ENCODE results near the gene ALDH4A1.
"Not testable (repeated sequence)": the region's sequence is repeated elsewhere in the genome, so short reads cannot be mapped to it uniquely, and the experiment has no call there.

The ALDH4A1 gene

GRCh38 chr1:18901952-18902522 lies 318 bp downstream of the ALDH4A1 start:
- in situ Hi-C loops (cut with MboI; ENCODE audit: low sequenced_read_pairs): loop anchor here (10.0 kb wide), 1 partner anchor 183 kb away; no protein-coding TSS in a partner anchor

DNA sequence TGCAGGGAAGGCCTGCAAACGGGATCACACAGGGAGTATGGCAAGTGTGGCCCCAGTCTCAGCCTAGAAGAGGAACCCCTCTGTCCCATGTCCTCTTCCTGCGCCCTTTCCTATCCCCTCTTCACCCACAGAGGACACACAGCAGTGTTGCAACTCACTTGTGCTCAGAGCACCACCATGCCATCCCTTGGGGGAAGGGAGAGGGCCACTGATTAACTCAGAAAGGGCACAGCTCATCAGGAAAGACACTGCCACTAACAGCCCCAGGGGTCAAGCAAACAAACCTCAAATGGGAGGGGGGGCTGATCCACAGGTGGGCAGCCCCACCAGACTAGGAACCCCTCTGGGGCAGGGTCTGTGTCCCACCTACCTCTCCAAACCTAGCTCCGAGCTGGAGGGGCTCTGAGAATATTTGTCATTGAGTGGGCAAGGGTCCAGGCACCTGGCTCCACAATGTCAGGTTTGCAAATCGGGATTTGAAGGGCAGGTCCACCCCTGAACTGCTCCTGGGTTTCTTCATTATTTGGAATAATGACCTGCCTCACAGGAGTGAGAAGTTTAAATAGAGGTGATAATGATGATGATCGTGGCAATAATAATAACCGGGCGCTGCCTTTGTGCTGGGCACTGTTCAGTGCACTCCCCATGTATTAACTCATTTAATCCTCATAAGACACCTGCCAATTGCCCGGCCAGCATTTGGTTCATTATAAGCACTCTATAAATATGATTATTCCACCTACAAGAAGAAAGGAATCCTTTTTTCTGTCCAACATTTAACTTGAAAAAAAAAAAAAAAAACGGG lies 1.0 kb downstream of the ALDH4A1 start:
- in situ Hi-C loops (cut with MboI; ENCODE audit: low sequenced_read_pairs): loop anchor here (10.0 kb wide), 1 partner anchor 183 kb away; no protein-coding TSS in a partner anchor

DNA sequence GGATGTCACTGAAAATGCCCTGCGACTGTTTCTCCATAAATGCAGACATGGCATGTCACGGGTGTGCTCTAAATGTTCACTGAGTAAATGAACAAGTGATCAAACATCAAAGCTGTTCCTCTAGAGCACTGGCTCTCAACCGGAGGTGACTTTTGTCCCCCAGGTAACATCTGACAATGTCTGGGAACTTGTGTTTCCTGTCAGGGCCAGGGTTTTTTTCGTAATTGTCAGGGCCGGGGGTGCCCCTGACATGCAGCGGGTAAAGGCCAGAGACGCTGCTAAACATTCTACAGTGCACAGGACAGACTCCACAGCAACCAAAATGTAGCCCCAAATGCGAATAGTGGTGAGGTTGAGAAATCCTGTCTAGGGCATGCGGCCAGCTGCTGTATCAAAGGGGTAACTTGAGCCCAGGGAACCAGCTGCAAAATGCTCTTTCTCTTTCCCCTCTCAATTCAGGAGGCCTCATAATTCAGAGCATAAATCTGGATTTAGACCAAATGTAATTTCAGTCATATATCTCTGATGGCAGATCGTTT lies 2.0 kb downstream of the ALDH4A1 start:
- in situ Hi-C loops (cut with MboI; ENCODE audit: low sequenced_read_pairs): loop anchor here (10.0 kb wide), 1 partner anchor 184 kb away; no protein-coding TSS in a partner anchor

DNA sequence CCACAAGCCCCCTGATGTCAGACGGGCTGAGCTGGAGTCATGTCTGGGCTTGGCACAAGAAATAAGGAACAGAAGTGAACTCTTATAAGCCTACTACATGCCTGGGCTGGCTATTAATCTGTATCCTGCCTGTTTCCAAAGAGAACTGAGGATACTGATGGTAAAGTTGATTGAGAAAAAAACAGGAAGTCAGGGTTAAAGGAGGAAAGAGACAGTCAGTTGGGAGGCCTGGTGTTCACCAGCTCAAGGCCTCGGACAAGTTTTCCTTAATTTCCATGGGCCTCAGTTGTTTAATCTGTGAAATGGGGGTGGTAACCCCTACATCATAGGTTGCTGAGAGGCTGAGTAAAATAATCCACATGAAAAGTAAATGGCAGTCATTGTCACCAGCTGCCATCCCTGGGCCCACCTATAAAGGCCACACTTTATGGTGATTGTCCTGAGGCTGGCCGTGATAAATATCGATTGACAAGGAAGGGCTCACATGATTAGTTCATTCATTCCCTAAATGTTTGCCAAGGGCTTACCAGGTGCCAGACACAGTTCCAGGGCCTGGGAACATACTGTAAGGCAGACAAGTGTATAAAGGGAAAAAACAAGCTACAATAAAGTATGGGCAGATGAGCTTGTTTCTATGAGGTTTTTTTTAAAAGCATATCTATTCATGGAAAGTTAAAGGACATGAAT lies 2.8 kb downstream of the ALDH4A1 start:
- in situ Hi-C loops (cut with MboI; ENCODE audit: low sequenced_read_pairs): loop anchor here (10.0 kb wide), 1 partner anchor 185 kb away; no protein-coding TSS in a partner anchor

DNA sequence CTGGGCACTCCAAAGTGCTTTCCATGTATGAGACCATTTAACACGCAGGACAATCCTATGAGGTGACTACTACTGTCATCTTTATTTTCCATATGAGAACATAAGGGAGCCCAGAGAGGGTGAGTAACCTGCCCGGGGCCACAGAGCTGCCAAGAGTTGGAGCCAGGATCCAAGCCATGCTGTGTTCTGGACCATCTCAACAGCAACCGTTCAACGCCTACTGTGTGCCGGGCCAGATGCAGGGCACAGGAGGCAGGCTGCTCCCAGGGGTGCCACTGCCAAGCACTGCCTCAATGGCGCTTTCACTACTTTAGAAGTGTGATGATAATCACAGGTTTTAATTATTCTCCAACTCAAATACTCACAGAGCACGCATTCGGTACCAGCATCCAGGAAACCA lies 3.8 kb downstream of the ALDH4A1 start:
- in situ Hi-C loops (cut with MboI; ENCODE audit: low sequenced_read_pairs): no loop called here

DNA sequence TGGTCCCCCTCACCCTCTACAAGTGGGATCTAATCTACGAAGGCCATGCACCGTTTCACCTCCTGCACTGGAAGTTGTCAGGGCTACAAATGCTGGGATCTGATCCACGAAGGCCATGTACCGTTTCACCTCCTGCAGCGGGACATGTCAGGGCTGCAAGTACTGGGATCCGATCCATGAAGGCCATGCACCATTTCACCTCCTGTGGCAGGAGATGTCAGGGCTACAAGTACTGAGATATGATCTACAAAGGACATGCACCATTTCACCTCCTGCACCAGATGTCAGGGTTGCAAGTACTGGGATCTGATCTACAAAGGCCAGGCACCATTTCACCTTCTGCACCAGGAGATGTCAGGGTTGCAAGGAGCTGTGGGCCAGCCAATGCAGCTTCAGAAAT lies 7.0 kb downstream of the ALDH4A1 start:
- in situ Hi-C loops (cut with MboI; ENCODE audit: low sequenced_read_pairs): no loop called here

- in situ Hi-C loops (cut with MboI; ENCODE audit: low sequenced_read_pairs): no loop called here
Measured at GRCh38 chr1:18893120-18893519, 9.2 kb downstream of the ALDH4A1 start.

DNA sequence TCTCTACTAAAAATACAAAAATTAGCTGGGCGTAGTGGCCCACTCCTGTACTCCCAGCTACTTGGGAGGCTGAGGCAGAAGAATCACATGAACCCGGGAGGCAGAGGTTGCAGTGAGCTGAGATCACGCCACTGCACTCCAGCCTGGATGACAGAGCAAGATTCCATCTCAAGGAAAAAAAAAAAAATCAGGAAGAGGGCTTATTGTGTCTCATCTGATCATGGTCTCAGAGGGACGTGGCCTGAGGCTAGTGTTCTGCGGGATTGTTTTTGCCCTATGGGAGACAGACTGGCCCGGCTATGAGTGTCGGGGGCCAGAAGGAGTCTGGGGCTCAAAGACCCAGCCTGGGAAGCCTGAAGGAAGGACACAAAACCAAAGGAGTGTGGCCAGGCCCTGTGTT lies 10.5 kb downstream of the ALDH4A1 start:
- in situ Hi-C loops (cut with MboI; ENCODE audit: low sequenced_read_pairs): not testable (repeated sequence)

GRCh38 chr1:18891426-18891780 lies 11.0 kb downstream of the ALDH4A1 start:
- in situ Hi-C loops (cut with MboI; ENCODE audit: low sequenced_read_pairs): no loop called here

GRCh38 chr1:18890706-18891425 lies 11.5 kb downstream of the ALDH4A1 start:
- in situ Hi-C loops (cut with MboI; ENCODE audit: low sequenced_read_pairs): no loop called here

DNA sequence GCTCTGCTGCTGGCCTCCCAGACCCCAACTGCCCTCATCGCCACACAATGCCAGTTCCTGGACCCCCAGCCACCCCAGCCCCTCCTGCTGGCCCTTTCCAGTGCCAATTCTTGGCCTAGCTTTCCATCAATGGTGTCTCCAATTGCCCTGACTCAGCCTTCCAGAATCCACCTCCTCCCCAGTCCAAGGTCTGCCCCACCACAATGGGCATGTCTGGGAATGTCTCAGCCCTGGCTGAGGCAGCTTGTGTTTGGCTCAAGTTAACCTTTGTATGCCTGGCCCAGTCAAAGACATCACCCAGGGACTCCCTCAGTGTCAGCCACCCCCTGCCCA lies 16.4 kb downstream of the ALDH4A1 start:
- in situ Hi-C loops (cut with MboI; ENCODE audit: low sequenced_read_pairs): no loop called here

- in situ Hi-C loops (cut with MboI; ENCODE audit: low sequenced_read_pairs): no loop called here
Measured at GRCh38 chr1:18885311-18886002, 16.9 kb downstream of the ALDH4A1 start.

DNA sequence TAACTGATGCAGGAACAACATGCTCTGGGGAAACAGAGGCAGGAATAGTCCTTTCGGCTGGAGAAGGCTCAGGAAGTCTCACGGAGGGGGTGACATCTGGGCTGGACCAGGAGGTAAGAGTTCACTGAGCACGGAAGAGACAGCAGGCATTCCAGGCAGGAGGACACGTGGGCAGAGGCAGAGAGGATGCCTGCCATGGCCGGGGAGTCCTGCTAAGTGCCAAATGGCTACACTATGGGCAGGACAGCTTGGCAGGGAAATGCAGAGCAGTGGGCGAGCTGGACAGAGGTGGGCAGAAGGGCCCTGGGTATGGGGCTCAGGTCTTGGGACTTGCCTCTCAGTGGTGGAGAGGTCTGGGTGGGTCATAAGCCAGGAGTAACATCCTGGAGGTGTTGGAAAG lies 17.6 kb downstream of the ALDH4A1 start:
- in situ Hi-C loops (cut with MboI; ENCODE audit: low sequenced_read_pairs): no loop called here

DNA sequence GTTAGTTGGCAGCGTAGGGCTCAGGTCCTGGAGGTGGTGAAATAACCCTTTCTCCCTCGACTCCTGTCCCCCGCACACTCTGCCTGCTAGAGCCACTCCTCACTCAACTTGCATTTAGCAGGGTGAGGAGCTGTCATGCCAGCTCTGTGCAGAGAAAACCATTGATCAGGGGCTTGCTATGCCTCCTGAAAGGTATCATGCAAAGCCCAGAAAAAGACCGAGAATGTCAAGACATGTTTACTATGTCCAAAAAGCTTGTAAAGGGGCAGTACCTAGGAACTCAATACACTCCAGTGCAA lies 18.0 kb downstream of the ALDH4A1 start:
- in situ Hi-C loops (cut with MboI; ENCODE audit: low sequenced_read_pairs): no loop called here

GRCh38 chr1:18883636-18884418 lies 18.5 kb downstream of the ALDH4A1 start:
- in situ Hi-C loops (cut with MboI; ENCODE audit: low sequenced_read_pairs): no loop called here

- in situ Hi-C loops (cut with MboI; ENCODE audit: low sequenced_read_pairs): no loop called here
Measured at GRCh38 chr1:18883079-18883478, 19.3 kb downstream of the ALDH4A1 start.

DNA sequence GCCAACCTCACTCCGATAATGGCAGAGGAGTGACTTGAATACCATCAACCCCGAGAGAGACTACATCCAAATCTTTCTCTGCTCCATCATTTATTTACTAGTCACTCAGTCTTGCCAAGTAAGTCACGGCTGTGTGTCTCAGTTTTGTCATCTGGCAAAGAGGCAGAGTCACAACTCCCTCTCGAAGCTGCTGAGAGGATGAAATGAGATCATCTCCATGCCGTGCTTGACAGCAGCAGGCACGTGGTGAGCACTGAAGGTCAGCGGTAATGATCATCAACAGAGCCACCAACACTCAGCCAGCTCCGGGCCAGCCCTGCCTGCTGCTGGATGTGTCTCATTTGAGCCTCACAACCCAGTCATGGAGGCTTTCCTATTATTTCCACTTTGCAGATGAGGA lies 19.9 kb downstream of the ALDH4A1 start:
- in situ Hi-C loops (cut with MboI; ENCODE audit: low sequenced_read_pairs): no loop called here

DNA sequence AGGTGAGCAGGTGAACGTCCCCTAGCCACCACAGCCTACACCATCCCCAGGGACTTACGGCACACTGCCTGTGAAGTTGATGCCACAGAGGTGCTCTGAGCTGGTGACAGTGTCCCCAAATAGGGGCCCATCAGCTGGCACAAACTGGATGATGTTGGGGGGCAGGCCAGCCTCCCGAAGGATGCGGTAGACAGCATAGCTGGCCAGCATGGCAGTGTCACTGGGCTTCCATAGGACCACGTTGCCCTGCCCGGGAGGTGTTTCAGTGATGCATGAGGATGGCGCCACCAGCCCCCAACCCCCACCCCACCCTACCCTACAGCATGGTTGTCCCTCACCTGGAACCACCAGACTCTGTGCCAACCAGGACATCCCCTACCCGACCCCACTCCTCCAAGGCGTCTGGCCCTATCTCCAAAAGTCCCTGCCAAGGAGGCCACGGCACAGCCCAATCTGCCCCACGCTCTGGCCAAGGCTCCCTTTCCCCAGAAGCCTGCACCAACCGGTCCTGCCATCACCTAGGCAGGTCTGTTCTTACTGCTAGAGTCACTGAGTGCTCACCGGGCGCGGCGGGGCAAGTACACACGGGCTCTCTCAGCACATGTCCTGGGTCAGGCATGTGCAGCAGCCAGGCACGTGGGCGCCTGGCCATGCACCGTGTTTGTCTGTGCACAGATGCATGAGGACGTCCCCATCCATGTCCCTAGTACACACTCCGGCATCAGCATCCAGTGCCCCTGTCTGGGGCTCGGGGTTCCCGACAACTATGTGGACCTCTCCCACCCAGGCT lies 20.5 kb downstream of the ALDH4A1 start:
- in situ Hi-C loops (cut with MboI; ENCODE audit: low sequenced_read_pairs): no loop called here

- in situ Hi-C loops (cut with MboI; ENCODE audit: low sequenced_read_pairs): no loop called here
Measured at GRCh38 chr1:18881164-18881563, 21.2 kb downstream of the ALDH4A1 start.
